ENCODE results near the gene TKFC.

The TKFC gene

DNA sequence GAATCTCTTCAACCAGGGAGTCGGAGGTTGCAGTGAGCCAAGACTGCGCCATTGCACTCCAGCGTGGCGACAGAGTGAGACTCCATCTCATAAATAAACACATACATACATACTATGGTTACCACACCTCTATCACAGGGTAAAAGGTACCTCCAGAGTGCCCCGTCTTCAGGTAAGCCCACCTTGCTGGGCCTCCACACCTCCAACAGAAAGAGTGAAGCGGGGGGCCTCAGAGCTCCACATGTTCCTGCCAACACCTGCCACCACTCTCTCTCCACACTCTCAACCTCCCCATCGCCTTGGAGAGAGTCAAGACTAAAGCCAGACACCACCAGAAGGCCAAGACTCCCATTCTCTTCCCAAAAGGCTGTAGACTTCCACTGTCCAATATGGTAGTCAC is 27.6 kb upstream of the TKFC start:
- TF ChIP-seq, protein P1, sequence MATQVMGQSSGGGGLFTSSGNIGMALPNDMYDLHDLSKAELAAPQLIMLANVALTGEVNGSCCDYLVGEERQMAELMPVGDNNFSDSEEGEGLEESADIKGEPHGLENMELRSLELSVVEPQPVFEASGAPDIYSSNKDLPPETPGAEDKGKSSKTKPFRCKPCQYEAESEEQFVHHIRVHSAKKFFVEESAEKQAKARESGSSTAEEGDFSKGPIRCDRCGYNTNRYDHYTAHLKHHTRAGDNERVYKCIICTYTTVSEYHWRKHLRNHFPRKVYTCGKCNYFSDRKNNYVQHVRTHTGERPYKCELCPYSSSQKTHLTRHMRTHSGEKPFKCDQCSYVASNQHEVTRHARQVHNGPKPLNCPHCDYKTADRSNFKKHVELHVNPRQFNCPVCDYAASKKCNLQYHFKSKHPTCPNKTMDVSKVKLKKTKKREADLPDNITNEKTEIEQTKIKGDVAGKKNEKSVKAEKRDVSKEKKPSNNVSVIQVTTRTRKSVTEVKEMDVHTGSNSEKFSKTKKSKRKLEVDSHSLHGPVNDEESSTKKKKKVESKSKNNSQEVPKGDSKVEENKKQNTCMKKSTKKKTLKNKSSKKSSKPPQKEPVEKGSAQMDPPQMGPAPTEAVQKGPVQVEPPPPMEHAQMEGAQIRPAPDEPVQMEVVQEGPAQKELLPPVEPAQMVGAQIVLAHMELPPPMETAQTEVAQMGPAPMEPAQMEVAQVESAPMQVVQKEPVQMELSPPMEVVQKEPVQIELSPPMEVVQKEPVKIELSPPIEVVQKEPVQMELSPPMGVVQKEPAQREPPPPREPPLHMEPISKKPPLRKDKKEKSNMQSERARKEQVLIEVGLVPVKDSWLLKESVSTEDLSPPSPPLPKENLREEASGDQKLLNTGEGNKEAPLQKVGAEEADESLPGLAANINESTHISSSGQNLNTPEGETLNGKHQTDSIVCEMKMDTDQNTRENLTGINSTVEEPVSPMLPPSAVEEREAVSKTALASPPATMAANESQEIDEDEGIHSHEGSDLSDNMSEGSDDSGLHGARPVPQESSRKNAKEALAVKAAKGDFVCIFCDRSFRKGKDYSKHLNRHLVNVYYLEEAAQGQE (IDR thresholded peaks at IDR 0.05; ENCODE audit: low read depth), result no peak

DNA sequence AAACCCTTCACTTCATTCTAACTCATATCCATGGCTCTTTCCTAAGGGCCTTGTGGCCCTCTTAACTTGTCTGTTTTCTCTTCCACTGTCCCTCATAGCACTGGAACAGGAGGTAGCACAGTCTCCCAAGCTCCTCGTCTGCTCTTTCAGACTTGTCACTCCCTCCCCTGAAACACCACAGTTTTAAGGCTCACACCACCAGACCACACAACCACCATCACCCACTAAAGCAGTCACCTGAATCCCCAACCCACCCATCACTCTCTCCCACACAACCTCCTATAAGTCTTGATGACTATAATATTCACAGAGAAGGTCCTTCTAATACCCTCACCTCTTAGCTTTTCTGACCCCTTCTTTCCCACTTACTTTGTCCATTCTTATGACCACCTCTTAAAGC is 26.8 kb upstream of the TKFC start:
- TF ChIP-seq ZBTB7A (IDR thresholded peaks at IDR 0.05; ENCODE audit: low read depth) (no peak), NFIC (IDR thresholded peaks at IDR 0.05) (no peak), TCF12 (IDR thresholded peaks at IDR 0.05; ENCODE audit: low read depth) (no peak), TAF1 (IDR thresholded peaks at IDR 0.05; ENCODE audit: low read depth) (no peak), CREB1 (IDR thresholded peaks at IDR 0.05; ENCODE audit: low read depth) (no peak), EGR1 (IDR thresholded peaks at IDR 0.05) (no peak), YY1 (IDR thresholded peaks at IDR 0.05; ENCODE audit: low read depth) (no peak), TEAD4 (IDR thresholded peaks at IDR 0.05) (no peak), FOXM1 (IDR thresholded peaks at IDR 0.05; ENCODE audit: borderline replicate concordance, low read depth) (no peak), RAD21 (IDR thresholded peaks at IDR 0.05; ENCODE audit: low read depth) (no peak), EP300 (IDR thresholded peaks at IDR 0.05; ENCODE audit: borderline replicate concordance) (no peak), CEBPB (IDR thresholded peaks at IDR 0.05) (no peak)
- TF ChIP-seq, protein P2, sequence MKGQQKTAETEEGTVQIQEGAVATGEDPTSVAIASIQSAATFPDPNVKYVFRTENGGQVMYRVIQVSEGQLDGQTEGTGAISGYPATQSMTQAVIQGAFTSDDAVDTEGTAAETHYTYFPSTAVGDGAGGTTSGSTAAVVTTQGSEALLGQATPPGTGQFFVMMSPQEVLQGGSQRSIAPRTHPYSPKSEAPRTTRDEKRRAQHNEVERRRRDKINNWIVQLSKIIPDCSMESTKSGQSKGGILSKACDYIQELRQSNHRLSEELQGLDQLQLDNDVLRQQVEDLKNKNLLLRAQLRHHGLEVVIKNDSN (IDR thresholded peaks at IDR 0.05), result no peak
- TF ChIP-seq, protein P3, sequence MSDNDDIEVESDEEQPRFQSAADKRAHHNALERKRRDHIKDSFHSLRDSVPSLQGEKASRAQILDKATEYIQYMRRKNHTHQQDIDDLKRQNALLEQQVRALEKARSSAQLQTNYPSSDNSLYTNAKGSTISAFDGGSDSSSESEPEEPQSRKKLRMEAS (IDR thresholded peaks at IDR 0.05), result no peak

DNA sequence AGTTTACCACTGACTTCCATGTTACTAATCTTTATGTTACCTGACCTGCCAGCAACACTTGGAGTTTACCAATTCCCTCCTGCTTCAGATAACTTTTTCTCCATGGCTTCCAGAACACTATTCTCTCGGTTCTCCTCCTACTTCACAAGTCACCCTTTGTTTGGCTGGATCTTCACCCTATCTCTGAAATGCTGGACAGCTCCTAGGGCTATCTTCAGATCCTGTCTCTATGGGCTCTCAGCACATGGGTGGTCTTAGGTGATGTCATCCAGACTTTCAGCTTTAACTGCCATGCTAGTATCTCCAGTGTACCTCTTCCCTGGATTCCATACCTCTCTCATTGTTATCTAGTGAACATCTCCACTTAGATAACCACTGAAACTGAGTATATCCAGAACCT is 25.7 kb upstream of the TKFC start:
- TF ChIP-seq EGR1 (IDR thresholded peaks at IDR 0.05) (no peak), TEAD4 (IDR thresholded peaks at IDR 0.05) (no peak), FOXM1 (IDR thresholded peaks at IDR 0.05; ENCODE audit: borderline replicate concordance, low read depth) (no peak), EP300 (IDR thresholded peaks at IDR 0.05; ENCODE audit: borderline replicate concordance) (no peak)
- TF ChIP-seq, protein P1 (IDR thresholded peaks at IDR 0.05; ENCODE audit: low read depth), result peak; percentile 72

DNA sequence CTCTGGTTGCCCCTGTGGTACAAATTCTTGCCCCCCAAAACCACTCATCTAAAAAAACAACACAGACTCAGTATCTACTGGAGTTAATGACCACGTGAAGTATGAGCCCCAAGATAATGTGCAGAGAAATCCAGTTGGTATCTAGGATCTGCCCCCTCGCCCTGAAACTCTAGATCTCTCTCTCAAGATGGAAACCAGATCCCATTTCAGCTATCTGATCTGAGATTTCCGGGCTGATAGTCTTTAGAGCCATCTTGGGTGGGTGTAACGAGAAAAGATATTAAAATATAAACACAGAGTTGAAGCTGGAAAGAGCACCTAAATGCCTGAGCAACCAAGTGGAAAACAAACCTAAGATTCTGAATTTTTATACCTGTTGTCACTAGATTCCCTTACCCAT is 23.9 kb upstream of the TKFC start:
- no peak for TF ChIP-seq CREB1 (IDR thresholded peaks at IDR 0.05; ENCODE audit: low read depth)

DNA sequence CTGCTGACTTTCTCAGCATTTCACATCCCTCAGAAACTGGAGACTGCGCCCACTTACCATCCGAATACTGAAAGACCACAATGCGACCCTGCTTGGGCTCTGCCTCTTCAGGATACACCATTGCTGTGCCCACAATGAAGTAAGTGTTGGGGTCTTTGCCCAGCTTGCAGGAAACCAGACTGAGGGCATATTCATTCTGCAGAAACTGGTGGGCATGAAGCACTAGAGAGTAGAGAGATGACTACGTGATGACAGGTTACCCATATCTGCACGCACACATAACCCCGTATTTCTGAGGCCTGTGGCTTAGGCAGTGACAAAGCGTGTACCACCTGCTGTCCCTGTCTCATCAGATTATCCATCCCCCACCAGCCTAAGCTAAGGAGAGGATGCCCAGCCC is 23.3 kb upstream of the TKFC start:
- no peak for TF ChIP-seq YY1 (IDR thresholded peaks at IDR 0.05; ENCODE audit: low read depth)
- no peak for TF ChIP-seq EGR1 (IDR thresholded peaks at IDR 0.05)
- no peak for TF ChIP-seq FOXM1 (IDR thresholded peaks at IDR 0.05; ENCODE audit: borderline replicate concordance, low read depth)
- TF ChIP-seq, protein P2 (IDR thresholded peaks at IDR 0.05), result no peak
- TF ChIP-seq CEBPB (IDR thresholded peaks at IDR 0.05), result no peak
- TF ChIP-seq RAD21 (IDR thresholded peaks at IDR 0.05; ENCODE audit: low read depth), result no peak
- TF ChIP-seq, protein P3 (IDR thresholded peaks at IDR 0.05), result no peak
- no peak for TF ChIP-seq TCF12 (IDR thresholded peaks at IDR 0.05; ENCODE audit: low read depth)
- TF ChIP-seq, protein P1 (IDR thresholded peaks at IDR 0.05; ENCODE audit: low read depth), result no peak
- TF ChIP-seq ZBTB7A (IDR thresholded peaks at IDR 0.05; ENCODE audit: low read depth), result no peak
- no peak for TF ChIP-seq CREB1 (IDR thresholded peaks at IDR 0.05; ENCODE audit: low read depth)
- TF ChIP-seq TAF1 (IDR thresholded peaks at IDR 0.05; ENCODE audit: low read depth), result no peak
- TF ChIP-seq NFIC (IDR thresholded peaks at IDR 0.05), result no peak

Measured in Ishikawa (cell line).